ENCODE measurements around the gene ADGRF1. TPM values are rescaled to one million over a fixed set of nuclear protein-coding genes. Genes with fewer than 3 reads are reported as not detected.

ADGRF1 gene
- total RNA-seq, result not detected in 2 replicates

GRCh38 chr6:47042275-47042791 is at the start of gene ADGRF1:
Gene ADGRF1 (minus strand): TSS chr6:47042332. CDS start chr6:47029061, 13,271 bp downstream.

Other genes starting within 250 kb of the ADGRF1 start
- gene MEP1A, start 248.9 kb downstream of the ADGRF1 start, total RNA-seq, result not detected in 2 replicates
- gene ADGRF5, start 120.4 kb downstream of the ADGRF1 start, total RNA-seq, result under 0.01 TPM in 2 replicates